GM18867 (cell line): ENCODE measurements around the gene PSMA4.
"Not testable (repeated sequence)": the region's sequence is repeated elsewhere in the genome, so short reads cannot be mapped to it uniquely, and the experiment has no call there.

Source experiments
- ATAC-seq: cut with Tn5 transposase; IDR thresholded peaks from one replicate; pipeline ENCODE4 v1.9.1; 2021; ENCODE audit warnings: mild to moderate bottlenecking, moderate library complexity; ENCODE audit not compliant: unreplicated experiment

The PSMA4 gene

DNA sequence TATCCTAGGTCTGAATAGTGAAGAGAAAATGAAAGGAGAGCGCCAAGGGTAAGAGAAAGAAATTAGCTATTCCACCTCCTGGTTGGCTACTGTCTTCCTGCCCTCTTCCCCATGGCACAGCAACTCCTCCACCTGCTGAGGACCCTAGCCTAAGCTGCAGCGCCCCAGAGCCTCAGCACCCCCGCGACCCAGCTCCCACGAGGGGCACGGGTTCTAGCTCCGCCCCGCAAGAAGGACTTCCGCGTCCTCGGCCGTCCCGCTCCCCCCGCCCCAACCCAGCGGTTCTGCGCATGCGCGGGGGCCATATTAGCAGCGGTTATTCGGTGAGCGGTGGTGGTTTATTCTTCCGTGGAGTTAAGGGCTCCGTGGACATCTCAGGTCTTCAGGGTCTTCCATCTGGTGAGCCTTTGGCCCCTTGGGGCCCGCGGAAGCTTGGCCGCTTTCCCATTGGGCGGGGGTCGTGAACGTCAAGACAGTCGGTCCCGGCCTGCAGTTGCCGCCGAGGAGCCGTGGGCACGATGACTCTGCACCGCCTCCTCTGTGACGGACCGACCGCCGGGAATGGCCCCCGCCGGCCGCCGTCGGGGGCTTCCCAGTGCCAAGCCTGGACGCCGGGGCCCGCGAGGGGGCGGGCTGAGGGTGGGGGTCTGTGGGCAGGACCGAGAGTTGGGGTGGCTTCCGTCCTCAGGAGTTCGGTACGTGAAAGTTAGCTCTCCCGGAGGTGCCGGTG is at the start of gene PSMA4:
PSMA4 (plus strand) TSS at position 304 of the 730 bp plus-strand sequence. CDS start 1,484 bp downstream, outside the sequence.
- peak; percentile 78 for ATAC-seq

GRCh38 chr15:78492872-78493271 is 47.4 kb upstream of the PSMA4 start:
- ATAC-seq: no peak

- no peak for ATAC-seq
Observed at GRCh38 chr15:78501857-78502256, 38.4 kb upstream of the PSMA4 start.

GRCh38 chr15:78502641-78503040 is 37.6 kb upstream of the PSMA4 start:
- ATAC-seq: no peak

- ATAC-seq: peak; percentile 78
Observed at GRCh38 chr15:78506971-78507830, 33.0 kb upstream of the PSMA4 start, which contains the start of gene HYKK. Gene HYKK, plus strand, starts transcription at chr15:78507577. Its CDS starts 5,512 bp downstream, at chr15:78513089.

DNA sequence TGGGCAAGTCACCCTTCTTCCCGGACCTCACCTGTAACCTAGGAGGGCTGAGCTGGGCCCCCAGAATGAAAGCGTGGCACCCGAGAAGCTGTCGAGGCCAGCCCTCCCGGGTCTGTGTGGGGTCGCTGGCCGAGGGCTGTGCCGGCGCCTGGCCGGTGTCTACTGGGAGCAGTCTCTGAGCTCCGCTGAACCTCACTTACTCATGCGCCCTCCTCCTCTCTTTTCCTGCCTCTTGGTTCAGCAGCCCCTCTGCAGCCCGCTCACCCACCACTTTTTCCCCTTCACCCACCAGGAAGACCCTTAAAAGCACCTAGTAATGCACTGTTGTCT is 32.4 kb upstream of the PSMA4 start:
- ATAC-seq: peak; percentile 19

- ATAC-seq: no peak
Observed at GRCh38 chr15:78508272-78508671, 32.0 kb upstream of the PSMA4 start.

GRCh38 chr15:78509726-78510312 is 30.4 kb upstream of the PSMA4 start:
- ATAC-seq: no peak

- ATAC-seq: not testable (repeated sequence)
Observed at GRCh38 chr15:78520035-78520434, 20.2 kb upstream of the PSMA4 start.

DNA sequence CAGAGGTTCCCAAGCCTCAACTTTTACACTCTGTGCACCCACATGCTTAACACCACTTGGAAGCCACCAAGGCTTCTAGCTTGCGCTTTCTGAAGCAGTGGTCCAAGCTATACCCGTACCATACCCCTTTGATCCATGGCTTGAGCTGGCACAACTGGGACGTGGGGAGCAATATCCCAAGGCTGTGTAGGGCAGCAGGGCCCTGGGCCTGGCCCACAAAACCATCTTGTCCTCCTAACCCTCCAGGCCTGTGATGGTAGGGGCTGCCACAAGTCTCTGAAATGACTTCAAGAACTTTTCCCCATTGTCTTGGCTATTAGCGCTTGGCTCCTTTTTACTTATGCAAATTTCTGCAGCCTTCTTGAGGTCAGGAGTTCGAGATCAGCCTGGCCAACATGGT is 16.0 kb upstream of the PSMA4 start:
- ATAC-seq: no peak

GRCh38 chr15:78527325-78527724 is 12.9 kb upstream of the PSMA4 start:
- no peak for ATAC-seq

GRCh38 chr15:78533331-78533730 is 6.9 kb upstream of the PSMA4 start:
- ATAC-seq: no peak

- ATAC-seq: no peak
Observed at GRCh38 chr15:78536134-78536533, 4.1 kb upstream of the PSMA4 start.

DNA sequence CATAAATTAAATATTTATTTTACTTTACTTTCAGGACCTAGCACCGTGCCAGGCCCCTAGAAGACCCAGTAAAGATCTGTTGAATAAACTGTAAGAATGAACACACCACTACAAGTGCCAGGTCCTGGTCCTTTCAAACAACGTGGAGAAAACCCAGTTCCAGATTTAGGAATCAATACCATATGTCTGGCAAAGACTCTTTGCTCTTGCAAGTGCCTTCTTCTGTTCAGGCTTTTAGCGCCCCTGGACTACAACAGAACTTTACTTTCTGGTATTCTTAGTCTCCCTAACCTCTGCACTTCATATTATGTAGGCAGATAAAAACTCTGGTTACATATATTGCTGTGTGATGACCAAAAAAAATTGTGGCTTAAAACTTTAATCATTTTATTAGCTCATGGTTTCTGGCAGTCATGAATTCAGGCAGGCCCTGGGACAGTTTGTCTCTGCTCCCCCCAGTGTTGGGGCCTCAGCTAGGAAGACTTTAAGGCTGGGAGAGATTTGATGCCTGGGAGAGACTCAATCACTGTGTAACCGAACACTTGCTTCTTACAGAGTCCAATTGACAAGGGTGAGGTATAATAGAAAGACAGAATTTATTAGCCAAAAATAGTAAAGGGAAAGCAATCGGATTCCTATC is 2.9 kb upstream of the PSMA4 start:
- ATAC-seq: no peak

- no peak for ATAC-seq
Observed at GRCh38 chr15:78538358-78538757, 1.9 kb upstream of the PSMA4 start.

GRCh38 chr15:78539464-78540140 is 642 bp upstream of the PSMA4 start:
- ATAC-seq: not testable (repeated sequence)

DNA sequence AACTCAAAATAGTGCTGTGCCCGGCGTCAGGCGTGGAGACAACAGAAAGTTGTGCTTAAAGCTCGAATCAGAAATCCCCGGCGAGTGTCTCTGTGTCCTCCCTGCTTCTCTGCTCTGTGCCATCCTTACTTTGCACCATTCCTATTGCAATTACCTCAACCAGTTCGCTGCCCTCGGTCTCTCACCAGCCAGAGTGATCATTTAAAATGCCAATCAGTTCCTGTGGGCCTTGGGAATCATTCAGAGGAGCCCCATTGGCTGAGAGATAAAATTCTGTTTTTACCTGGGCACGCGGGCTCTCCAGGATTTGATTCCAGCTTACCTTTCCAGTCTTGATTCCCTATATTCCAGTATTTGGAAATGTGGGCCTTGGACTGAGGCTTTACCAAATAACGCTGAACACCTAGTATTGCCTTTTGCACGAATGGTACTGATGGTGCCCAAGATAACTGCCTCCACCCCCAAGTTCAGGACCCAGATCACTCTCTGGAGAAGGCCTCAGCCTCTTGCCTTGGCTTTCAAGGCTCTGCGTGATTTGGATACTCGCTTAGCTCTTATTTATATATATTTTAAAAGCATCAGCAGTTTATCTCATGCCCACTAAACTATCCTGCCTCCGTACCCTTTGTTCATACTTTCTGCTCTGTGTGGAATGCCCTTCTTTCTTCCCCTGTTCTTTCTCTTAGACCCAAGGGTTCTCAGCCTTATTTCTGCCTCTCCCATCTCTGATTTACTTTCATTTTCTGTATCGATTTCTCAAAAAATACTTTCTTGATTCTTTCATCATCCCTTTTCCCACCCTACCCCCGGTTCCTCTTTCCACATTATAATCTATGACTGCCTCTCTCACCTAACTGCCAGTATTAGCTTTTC is 863 bp downstream of the PSMA4 start:
- no peak for ATAC-seq

DNA sequence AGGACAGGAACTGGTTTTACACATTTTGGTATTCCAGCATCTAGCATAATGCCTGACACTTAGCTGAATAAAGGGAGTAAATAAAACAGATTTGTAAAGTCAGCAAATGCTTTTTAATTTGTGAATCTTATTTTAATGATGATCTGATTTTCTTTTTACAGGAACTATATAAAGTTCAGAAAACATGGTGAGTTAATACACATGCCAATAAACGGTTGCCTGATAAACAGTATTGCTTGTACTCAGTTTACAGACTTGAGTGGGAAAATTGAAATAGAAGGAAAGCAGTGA is 1.4 kb downstream of the PSMA4 start:
- ATAC-seq: no peak

- no peak for ATAC-seq
Observed at GRCh38 chr15:78542647-78543046, 2.4 kb downstream of the PSMA4 start.

GRCh38 chr15:78550194-78550593 is 9.9 kb downstream of the PSMA4 start:
- no peak for ATAC-seq
